ENCODE results near the gene ARHGAP6. TPM values are rescaled to one million over a fixed set of nuclear protein-coding genes. Genes with fewer than 3 reads are reported as not detected.

The ARHGAP6 gene
- total RNA-seq, 4 donors from 2014 or later = 17.2 to 47.0 (median 21.6) TPM

GRCh38 chrX:11103751-11104150 lies 562.0 kb downstream of the ARHGAP6 start:
- Histone ChIP-seq H3K4me3 (no peak overlapping the region), H3K27ac (no peak overlapping the region), H3K4me1 (no peaks in the 10 kb centered on the region), H3K27me3 (no peaks in the 10 kb centered on the region), H3K36me3 (no peaks in the 10 kb centered on the region), H3K9me3 (no peaks in the 10 kb centered on the region)
- no peak for TF ChIP-seq POLR2A (IDR thresholded peaks at IDR 0.05)
- TF ChIP-seq CTCF (IDR thresholded peaks at IDR 0.05) = no peak
- no peak for DNase-seq
- intact Hi-C loops (cut with DNase I; ENCODE audit: low total_unique reads) = loop anchor here (10.0 kb wide), 2 partner anchors 479 to 909 kb away; partner anchors contain the start of gene MID1

- no peaks in the 10 kb centered on the region for H3K9me3 ChIP-seq
- no peaks in the 10 kb centered on the region for H3K36me3 ChIP-seq
- H3K4me1 ChIP-seq = no peaks in the 10 kb centered on the region
- no peak overlapping the region for H3K27ac ChIP-seq
- intact Hi-C loops (cut with DNase I; ENCODE audit: low total_unique reads) = loop anchor here (10.0 kb wide), 2 partner anchors 478 to 908 kb away; partner anchors contain the start of gene MID1
- TF ChIP-seq POLR2A (IDR thresholded peaks at IDR 0.05) = no peak
- no peak for TF ChIP-seq CTCF (IDR thresholded peaks at IDR 0.05)
- no peak overlapping the region for H3K4me3 ChIP-seq
- no peaks in the 10 kb centered on the region for H3K27me3 ChIP-seq
- no peak for DNase-seq
These were observed 562.7 kb downstream of the ARHGAP6 start for GRCh38 chrX:11103006-11103405.

DNA sequence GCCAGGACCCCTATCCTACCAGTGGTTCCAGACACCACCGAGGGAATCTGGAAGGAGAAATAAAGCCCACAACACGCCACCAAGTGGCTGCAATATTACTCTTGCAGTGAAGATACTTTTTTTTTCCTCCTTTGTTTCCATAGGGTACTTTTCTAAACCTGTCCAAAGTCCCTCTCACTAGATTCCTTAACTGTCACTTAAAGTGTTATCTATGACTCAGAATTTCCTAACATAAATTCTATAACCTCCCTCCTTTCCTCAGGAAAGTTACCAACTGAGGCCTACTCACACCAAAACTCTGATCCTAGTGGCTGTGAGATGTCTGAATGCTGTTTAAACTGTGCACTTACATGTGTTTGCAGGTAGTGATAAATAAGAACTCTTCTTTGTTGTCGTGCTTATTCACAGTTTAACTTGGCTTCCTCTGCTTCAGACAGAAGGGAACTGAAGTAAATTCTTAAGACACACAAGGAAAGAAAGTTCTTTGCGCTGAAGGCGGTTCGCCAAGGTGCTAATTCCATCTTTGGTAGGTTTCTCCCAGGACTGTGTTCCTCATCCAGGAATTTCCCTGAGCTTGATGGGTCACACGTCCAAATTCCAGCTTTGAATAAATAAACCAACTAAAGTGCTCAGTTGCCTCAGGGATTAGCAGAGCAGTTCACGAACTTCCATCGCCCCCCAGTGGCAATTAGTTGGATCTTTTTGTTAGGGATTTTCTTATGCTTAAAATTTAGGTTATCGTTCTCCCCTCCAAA lies 565.3 kb downstream of the ARHGAP6 start:
- Histone ChIP-seq H3K4me1 (no peaks in the 10 kb centered on the region), H3K27me3 (no peaks in the 10 kb centered on the region), H3K9me3 (no peaks in the 10 kb centered on the region), H3K4me3 (no peak overlapping the region), H3K36me3 (no peaks in the 10 kb centered on the region), H3K27ac (peak overlapping the region; percentile 48 to 75)
- intact Hi-C loops (cut with DNase I; ENCODE audit: low total_unique reads) = loop anchor here (10.0 kb wide), 2 partner anchors 476 to 906 kb away; partner anchors contain the start of gene MID1
- DNase-seq = peak; percentile 30 to 52
- TF ChIP-seq CTCF (IDR thresholded peaks at IDR 0.05) (peak; percentile 36 to 55 (median 41)), POLR2A (IDR thresholded peaks at IDR 0.05) (no peak)

DNA sequence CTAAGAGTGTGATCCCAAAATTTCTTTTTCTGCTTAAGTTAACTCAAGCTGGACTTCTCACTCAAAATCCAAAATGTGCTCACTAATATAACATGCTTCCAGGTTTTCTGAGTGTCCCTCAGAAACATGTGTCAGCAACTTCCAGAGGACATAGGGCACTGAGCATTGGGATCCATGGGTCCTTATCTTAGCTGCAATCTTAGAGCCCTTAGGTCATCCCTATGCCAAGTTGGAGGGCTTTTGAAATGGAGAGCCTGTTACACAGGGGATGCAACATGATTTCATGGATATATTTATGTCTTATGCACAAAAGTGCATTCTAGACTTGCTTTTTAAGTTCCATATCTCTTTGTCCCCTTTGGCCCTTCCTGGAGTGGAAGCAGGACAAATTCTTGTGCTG lies 566.3 kb downstream of the ARHGAP6 start:
- H3K27ac ChIP-seq = no peak overlapping the region
- H3K4me1 ChIP-seq = no peaks in the 10 kb centered on the region
- H3K27me3 ChIP-seq = no peaks in the 10 kb centered on the region
- intact Hi-C loops (cut with DNase I; ENCODE audit: low total_unique reads) = no loop called here
- DNase-seq = no peak
- no peak for TF ChIP-seq CTCF (IDR thresholded peaks at IDR 0.05)
- TF ChIP-seq POLR2A (IDR thresholded peaks at IDR 0.05) = no peak
- H3K36me3 ChIP-seq = no peaks in the 10 kb centered on the region
- no peak overlapping the region for H3K4me3 ChIP-seq
- no peaks in the 10 kb centered on the region for H3K9me3 ChIP-seq

DNA sequence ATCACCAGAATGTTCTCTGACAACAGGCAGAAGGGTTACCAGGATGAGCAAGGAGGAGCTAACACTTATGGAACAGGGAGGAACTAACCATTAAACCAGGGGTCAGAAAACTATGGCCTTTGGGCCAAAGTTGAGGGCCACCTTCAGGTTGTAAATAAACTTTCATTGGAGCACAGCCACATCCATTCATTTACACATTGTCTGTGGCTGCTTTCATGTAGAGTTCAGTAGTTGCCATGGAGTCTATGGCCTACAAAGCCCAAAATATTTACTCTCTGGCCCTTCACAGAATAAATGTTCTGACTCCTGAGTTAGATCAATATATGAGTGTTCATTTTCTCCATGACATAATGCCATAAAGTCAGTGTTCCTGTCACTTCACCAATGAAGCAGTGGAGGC lies 567.8 kb downstream of the ARHGAP6 start:
- H3K27ac ChIP-seq = no peak overlapping the region
- H3K36me3 ChIP-seq = no peaks in the 10 kb centered on the region
- no peak for DNase-seq
- H3K4me3 ChIP-seq = no peak overlapping the region
- H3K4me1 ChIP-seq = no peaks in the 10 kb centered on the region
- H3K9me3 ChIP-seq = no peaks in the 10 kb centered on the region
- no peaks in the 10 kb centered on the region for H3K27me3 ChIP-seq
- no peak for TF ChIP-seq CTCF (IDR thresholded peaks at IDR 0.05)
- intact Hi-C loops (cut with DNase I; ENCODE audit: low total_unique reads) = no loop called here

Data from uterus (tissue), 4 donors.